MCF 10A (cell line): ENCODE data around the gene MTMR10. TPM values are rescaled to one million over a fixed set of nuclear protein-coding genes. Genes with fewer than 3 reads are reported as not detected.

Experiments used
- BruUV-seq: library from RNA; stranded (reverse); fragments of 400-500 nt; replicated peaks from 2 replicates; lab custom pipeline; 2021; lab: Mats Ljungman, UMichigan
- CTCF ChIA-PET: fragments of 300-600 bp; sonication (Branson Sonifier 250); formaldehyde crosslinking; extraction: SDS; loops from one replicate; lab custom pipeline; 2021; ENCODE audit warnings: antibody characterized with exemption, inconsistent platforms; lab: Yijun Ruan, JAX
- POLR2A ChIA-PET: fragments of 300-600, 350-650 bp; sonication (Branson Sonifier 250); formaldehyde crosslinking; extraction: SDS; loops from one replicate; lab custom pipeline; 2020; ENCODE audit warnings: antibody characterized with exemption, inconsistent platforms; lab: Yijun Ruan, JAX
- DNase-seq: peaks from one replicate; pipeline ENCODE4 v3.0.0-alpha.2; 2018; ENCODE audit not compliant: unreplicated experiment
- H3K27ac Mint-ChIP-seq: one replicate; pipeline ENCODE4 v1.8.0; 2022; ENCODE audit warnings: mild to moderate bottlenecking, low read depth, mixed read lengths; ENCODE audit not compliant: unreplicated experiment
- H3K27me3 Mint-ChIP-seq: one replicate; pipeline ENCODE4 v1.8.0; 2022; ENCODE audit warnings: mixed read lengths; ENCODE audit not compliant: insufficient read depth, unreplicated experiment
- H3K36me3 Mint-ChIP-seq: one replicate; pipeline ENCODE4 v1.8.0; 2022; ENCODE audit warnings: mild to moderate bottlenecking, moderate library complexity, mixed read lengths; ENCODE audit not compliant: insufficient read depth, unreplicated experiment
- H3K4me1 Mint-ChIP-seq: one replicate; pipeline ENCODE4 v1.8.0; 2022; ENCODE audit warnings: mixed read lengths; ENCODE audit not compliant: insufficient read depth, unreplicated experiment
- H3K4me3 Mint-ChIP-seq: one replicate; pipeline ENCODE4 v1.8.0; 2022; ENCODE audit warnings: mild to moderate bottlenecking, moderate library complexity, mixed read lengths; ENCODE audit not compliant: unreplicated experiment
- H3K9me3 Mint-ChIP-seq: one replicate; pipeline ENCODE4 v1.8.0; 2022; ENCODE audit warnings: mixed read lengths; ENCODE audit not compliant: unreplicated experiment
- intact Hi-C: fragments of 100-400 bp; cut with micrococcal nuclease; formaldehyde crosslinking; loops from 2 replicates; pipeline ENCODE4 v1.14.1; 2022
- total RNA-seq: library from RNA; stranded (reverse); gene quantifications from 2 replicates; pipeline ENCODE4 v1.2.3, GENCODE V29; 2022
- TF ChIP-seq, protein P1 (sequence below): fragments of 200-600 bp; IDR thresholded peaks from one replicate; pipeline ENCODE4 v1.8.0; 2022; ENCODE audit warnings: antibody characterized with exemption, mild to moderate bottlenecking; ENCODE audit not compliant: unreplicated experiment

MTMR10 gene
- total RNA-seq, 1 experiment from 2014 or later = 11.4 TPM

DNA sequence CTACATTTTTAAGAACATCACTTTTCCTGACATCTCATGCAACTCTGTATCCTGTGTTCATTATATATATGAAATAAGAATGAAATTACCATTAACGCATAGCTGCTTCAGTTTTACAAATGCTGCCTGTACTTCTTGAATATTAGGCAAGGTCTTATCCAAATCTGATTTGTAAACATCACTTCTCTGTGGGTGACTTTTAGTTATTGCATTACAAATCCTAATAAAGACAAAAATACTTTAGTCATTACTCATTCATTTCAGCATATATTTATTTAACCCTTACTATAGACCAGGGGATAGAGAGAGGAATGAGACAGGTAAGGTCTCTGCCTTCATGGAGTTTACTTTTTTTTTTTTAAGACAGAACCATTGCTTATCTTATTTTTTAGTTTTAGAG, 36.8 kb downstream of the MTMR10 start:
- POLR2A ChIA-PET = no interaction called here
- no peak overlapping the region for H3K4me3 Mint-ChIP-seq

DNA sequence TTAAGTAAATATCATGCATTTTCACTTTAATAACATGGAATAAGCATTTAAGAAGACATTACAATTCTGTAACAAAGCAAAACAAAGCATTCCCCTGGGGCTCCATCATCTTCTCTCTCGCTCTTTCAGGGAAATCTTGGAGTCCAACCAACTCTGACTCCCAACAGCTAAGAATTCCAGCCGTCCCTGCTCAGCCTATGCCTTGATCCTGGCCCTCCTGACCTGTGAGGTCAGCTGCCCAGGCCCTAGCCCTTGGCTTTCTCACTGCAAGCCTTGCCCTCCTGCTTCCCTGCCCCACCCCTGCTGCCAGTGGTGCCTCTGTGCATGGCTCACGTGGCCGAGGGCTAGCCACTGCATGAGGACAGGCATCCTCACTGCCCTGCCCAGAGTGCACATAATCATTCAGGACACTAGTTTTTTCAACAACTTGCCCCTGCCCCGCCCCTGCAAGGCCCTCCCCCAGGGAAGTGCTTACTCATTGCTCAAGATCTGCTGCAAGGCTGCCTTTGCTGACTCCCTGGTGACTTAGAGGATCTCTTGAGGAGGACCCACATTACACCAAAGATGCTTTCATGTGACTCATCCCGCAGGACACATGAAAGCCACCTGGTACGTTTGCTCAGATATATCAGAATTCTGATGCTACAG, 37.6 kb downstream of the MTMR10 start:
- no peaks in the 10 kb centered on the region for H3K9me3 Mint-ChIP-seq
- H3K4me1 Mint-ChIP-seq = peaks cover 12% of the 10 kb centered on the region
- no TSS peak for BruUV-seq
- peak; percentile 83 for DNase-seq
- intact Hi-C loops = loop anchor here (2.0 to 5.0 kb wide), 2 partner anchors 39 to 173 kb away; no protein-coding TSS in a partner anchor
- H3K27me3 Mint-ChIP-seq = no peaks in the 10 kb centered on the region
- H3K36me3 Mint-ChIP-seq = peaks cover 81% of the 10 kb centered on the region
- no peak overlapping the region for H3K4me3 Mint-ChIP-seq
- ChIA-PET POLR2A (interaction anchor here (0.8 to 2.2 kb wide), 4 partner anchors 8 to 373 kb away, joined by 3 to 6 read pairs (median 4); partner anchors contain the start of genes FAN1, KLF13 and MTMR10), CTCF (interaction anchor here (1.1 to 1.7 kb wide), 3 partner anchors 9 to 536 kb away, joined by 3 to 6 read pairs (median 4); no protein-coding TSS in a partner anchor)
- no peak overlapping the region for H3K27ac Mint-ChIP-seq
- TF ChIP-seq, protein P1, sequence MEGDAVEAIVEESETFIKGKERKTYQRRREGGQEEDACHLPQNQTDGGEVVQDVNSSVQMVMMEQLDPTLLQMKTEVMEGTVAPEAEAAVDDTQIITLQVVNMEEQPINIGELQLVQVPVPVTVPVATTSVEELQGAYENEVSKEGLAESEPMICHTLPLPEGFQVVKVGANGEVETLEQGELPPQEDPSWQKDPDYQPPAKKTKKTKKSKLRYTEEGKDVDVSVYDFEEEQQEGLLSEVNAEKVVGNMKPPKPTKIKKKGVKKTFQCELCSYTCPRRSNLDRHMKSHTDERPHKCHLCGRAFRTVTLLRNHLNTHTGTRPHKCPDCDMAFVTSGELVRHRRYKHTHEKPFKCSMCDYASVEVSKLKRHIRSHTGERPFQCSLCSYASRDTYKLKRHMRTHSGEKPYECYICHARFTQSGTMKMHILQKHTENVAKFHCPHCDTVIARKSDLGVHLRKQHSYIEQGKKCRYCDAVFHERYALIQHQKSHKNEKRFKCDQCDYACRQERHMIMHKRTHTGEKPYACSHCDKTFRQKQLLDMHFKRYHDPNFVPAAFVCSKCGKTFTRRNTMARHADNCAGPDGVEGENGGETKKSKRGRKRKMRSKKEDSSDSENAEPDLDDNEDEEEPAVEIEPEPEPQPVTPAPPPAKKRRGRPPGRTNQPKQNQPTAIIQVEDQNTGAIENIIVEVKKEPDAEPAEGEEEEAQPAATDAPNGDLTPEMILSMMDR = no peak

More for the DNA sequence above, 36.8 kb downstream of the MTMR10 start:
- Mint-ChIP-seq H3K4me1 (peaks cover 12% of the 10 kb centered on the region), H3K36me3 (peaks cover 78% of the 10 kb centered on the region), H3K27ac (no peak overlapping the region), H3K27me3 (no peaks in the 10 kb centered on the region), H3K9me3 (no peaks in the 10 kb centered on the region)
- DNase-seq = peak; percentile 11
- TF ChIP-seq, protein P1 = no peak
- CTCF ChIA-PET = interaction anchor here (1.7 kb wide), 1 partner anchor 536 kb away, joined by 4 read pairs; no protein-coding TSS in a partner anchor
- intact Hi-C loops = loop anchor here (2.0 to 5.0 kb wide), 2 partner anchors 38 to 173 kb away; no protein-coding TSS in a partner anchor
- no TSS peak for BruUV-seq

DNA sequence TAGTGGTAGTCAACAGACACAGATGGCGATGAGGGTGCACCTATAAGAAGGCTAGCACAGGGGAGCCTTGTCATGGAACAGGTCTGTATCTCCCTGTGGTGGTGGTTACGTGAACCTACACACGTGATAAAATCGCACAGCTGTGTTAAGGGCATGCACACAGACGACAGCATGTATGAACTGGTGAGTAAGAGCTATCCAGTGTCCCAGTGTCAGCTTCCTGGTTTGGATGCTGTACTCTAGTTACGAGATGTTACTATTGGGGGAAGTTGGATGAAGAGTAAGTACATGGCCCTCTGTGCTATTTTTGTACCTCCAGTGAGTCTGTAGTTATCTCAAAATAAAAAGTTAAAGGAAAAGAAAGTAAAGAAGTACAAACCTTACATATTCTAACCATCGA, 38.2 kb downstream of the MTMR10 start:
- Mint-ChIP-seq H3K4me3 (no peak overlapping the region), H3K9me3 (no peaks in the 10 kb centered on the region), H3K27ac (no peak overlapping the region), H3K27me3 (no peaks in the 10 kb centered on the region), H3K4me1 (peaks cover 12% of the 10 kb centered on the region), H3K36me3 (peaks cover 85% of the 10 kb centered on the region)
- ChIA-PET CTCF (interaction anchor here (1.1 to 1.7 kb wide), 3 partner anchors 10 to 537 kb away, joined by 3 to 6 read pairs (median 4); no protein-coding TSS in a partner anchor), POLR2A (interaction anchor here (1.0 to 2.2 kb wide), 3 partner anchors 9 to 373 kb away, joined by 3 to 6 read pairs (median 5); partner anchors contain the start of genes KLF13 and MTMR10)
- BruUV-seq = no TSS peak
- intact Hi-C loops = loop anchor here (5.0 kb wide), 1 partner anchor 174 kb away; no protein-coding TSS in a partner anchor
- TF ChIP-seq, protein P1 = no peak
- DNase-seq = no peak
